Measurements from ENCODE around the gene RPS18. TPM values are rescaled to one million over a fixed set of nuclear protein-coding genes. Genes with fewer than 3 reads are reported as not detected.

Gene RPS18
- total and polyA plus RNA-seq, 2 of the 4 experiments (the other 2 are of a cell fraction), result 6,577 to 8,417 TPM

DNA sequence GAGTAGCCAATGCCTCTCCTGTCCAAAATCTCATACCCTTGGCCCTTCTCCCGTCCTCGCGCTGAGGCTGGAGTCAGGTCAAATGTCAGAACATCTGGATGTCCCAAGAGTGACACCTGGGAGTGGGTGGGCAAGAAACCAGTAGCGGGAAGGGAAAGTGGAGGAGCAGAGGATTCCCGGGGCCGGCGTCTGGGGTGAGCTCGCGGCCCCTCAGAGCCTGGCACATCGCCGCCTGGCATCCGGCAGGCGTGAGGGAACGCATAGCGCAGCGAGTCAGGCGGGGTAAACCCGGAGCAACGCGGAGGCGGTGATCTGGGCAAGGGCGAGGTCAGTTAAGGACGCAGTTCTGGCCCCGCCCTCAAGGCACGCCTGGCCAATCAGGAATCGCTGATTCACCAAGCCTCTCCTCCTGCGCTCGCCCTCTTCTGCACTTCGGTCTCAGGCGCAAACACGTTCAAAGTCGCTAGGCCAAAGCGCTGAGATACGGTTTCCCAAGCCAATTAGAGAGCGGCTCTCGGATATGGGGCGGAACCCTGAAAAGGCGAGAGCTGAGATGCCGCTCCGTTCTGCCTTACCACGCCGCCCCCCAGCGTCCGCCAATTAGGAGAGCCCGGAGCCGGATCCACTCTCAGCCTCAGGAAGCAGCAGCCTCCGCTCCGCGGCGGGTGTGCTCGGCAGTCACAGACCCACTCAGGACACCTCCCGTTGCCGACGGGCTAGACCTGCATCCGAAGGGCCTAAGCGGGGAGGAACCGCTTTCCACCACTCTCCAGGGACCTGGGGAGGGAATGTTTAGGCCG is 22.7 kb upstream of the RPS18 start:
- 1% methylated on average over 22 of the region's 58 CpGs; no CpG with 5 or more reads in 1 of the 2 experiments for WGBS, 2 experiments (ENCODE audit: extremely low coverage in 2 of 2, insufficient read length in 1 of 2)
- no peaks in the 10 kb centered on the region for H3K9me3 ChIP-seq (ENCODE audit: control insufficient read depth, insufficient read depth, low read length)
- H2AK9ac ChIP-seq (replicated peaks; ENCODE audit: low read depth, low read length, poor library complexity), result peak overlapping the region; percentile 97
- H3K27ac ChIP-seq (ENCODE audit: insufficient read depth, low read length), result peak overlapping the region; percentile 95
- no TSS peak for BruUV-seq (replicated peaks)
- no peaks in the 10 kb centered on the region for H3K27me3 ChIP-seq (ENCODE audit: control insufficient read depth, insufficient read depth, low read length)
- H2BK120ac ChIP-seq (ENCODE audit: low read depth, low read length), result peak overlapping the region; percentile 83
- peak; percentile 99 for DNase-seq
- intact Hi-C loops (cut with micrococcal nuclease) (loop anchor here (1.0 to 5.0 kb wide), 7 partner anchors 48 to 362 kb away; partner anchors contain the start of genes RXRB and SLC39A7), dilution Hi-C loops (cut with HindIII; ENCODE audit: low sequenced_read_pairs, unreplicated experiment) (no loop called here), in situ Hi-C loops (cut with MboI; ENCODE audit: low sequenced_read_pairs) (loop anchor here (5.0 to 10.0 kb wide), 3 partner anchors 87 to 232 kb away; no protein-coding TSS in a partner anchor)
- POLR2A ChIA-PET (ENCODE audit: unreplicated experiment), result interaction anchor here (0.6 kb wide), 1 partner anchor 96 kb away, joined by 8 read pairs; no protein-coding TSS in a partner anchor
- H3K9me1 ChIP-seq (ENCODE audit: insufficient read depth, low read length), result peaks cover 11% of the 10 kb centered on the region
- peak overlapping the region; percentile 87 for H3K18ac ChIP-seq (ENCODE audit: low read depth, low read length)
- H3K4me1 ChIP-seq (ENCODE audit: control insufficient read depth, insufficient read depth, low read length), result peaks cover 12% of the 10 kb centered on the region
- H2AFZ ChIP-seq (replicated peaks; ENCODE audit: low read length, poor library complexity), result peak overlapping the region; percentile 94
- ATAC-seq (ENCODE audit: low read depth), result peak; percentile 87
- peaks cover 8% of the 10 kb centered on the region; the same call in 1 of the 2 replicates for H3K36me3 ChIP-seq (ENCODE audit: control insufficient read depth, insufficient read depth, low read length)
- peak overlapping the region; percentile 90 for H3K4me2 ChIP-seq (ENCODE audit: low read depth, low read length)
- H3K4me3 ChIP-seq (ENCODE audit: insufficient read depth, low read depth, low read length), result peak overlapping the region; percentile 64
- peak overlapping the region; percentile 97 for H3K4ac ChIP-seq (ENCODE audit: low read depth, low read length)
- peak overlapping the region; percentile 95 for H3K23ac ChIP-seq (ENCODE audit: low read depth, low read length)
- H2AK5ac ChIP-seq (ENCODE audit: low read depth, low read length), result peak overlapping the region; percentile 97
- H4K20me1 ChIP-seq (ENCODE audit: insufficient read depth, low read length), result peaks cover 3% of the 10 kb centered on the region; the same call in 1 of the 2 replicates
- H4K5ac ChIP-seq (ENCODE audit: low read depth, low read length), result peak overlapping the region; percentile 89
- TF ChIP-seq, protein P1, sequence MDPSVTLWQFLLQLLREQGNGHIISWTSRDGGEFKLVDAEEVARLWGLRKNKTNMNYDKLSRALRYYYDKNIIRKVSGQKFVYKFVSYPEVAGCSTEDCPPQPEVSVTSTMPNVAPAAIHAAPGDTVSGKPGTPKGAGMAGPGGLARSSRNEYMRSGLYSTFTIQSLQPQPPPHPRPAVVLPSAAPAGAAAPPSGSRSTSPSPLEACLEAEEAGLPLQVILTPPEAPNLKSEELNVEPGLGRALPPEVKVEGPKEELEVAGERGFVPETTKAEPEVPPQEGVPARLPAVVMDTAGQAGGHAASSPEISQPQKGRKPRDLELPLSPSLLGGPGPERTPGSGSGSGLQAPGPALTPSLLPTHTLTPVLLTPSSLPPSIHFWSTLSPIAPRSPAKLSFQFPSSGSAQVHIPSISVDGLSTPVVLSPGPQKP (IDR thresholded peaks at IDR 0.05; ENCODE audit: borderline replicate concordance, low read depth, low read length), result no peak
- peak; percentile 31; the same call in 1 of the 2 replicates for TF ChIP-seq NFE2L2 (IDR thresholded peaks at IDR 0.05; ENCODE audit: low read depth, low read length)
- peak; percentile 56; the same call in 1 of the 2 replicates for TF ChIP-seq MAZ (IDR thresholded peaks at IDR 0.05; ENCODE audit: borderline replicate concordance, low read depth, low read length)
- TF ChIP-seq, protein P2, sequence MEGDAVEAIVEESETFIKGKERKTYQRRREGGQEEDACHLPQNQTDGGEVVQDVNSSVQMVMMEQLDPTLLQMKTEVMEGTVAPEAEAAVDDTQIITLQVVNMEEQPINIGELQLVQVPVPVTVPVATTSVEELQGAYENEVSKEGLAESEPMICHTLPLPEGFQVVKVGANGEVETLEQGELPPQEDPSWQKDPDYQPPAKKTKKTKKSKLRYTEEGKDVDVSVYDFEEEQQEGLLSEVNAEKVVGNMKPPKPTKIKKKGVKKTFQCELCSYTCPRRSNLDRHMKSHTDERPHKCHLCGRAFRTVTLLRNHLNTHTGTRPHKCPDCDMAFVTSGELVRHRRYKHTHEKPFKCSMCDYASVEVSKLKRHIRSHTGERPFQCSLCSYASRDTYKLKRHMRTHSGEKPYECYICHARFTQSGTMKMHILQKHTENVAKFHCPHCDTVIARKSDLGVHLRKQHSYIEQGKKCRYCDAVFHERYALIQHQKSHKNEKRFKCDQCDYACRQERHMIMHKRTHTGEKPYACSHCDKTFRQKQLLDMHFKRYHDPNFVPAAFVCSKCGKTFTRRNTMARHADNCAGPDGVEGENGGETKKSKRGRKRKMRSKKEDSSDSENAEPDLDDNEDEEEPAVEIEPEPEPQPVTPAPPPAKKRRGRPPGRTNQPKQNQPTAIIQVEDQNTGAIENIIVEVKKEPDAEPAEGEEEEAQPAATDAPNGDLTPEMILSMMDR (conservative IDR thresholded peaks at IDR 0.05; ENCODE audit: low read depth, low read length), result 0 out of 2 replicates have a peak, but pooled peaks have one; percentile 20
- TF ChIP-seq MXI1 (IDR thresholded peaks at IDR 0.05; ENCODE audit: borderline replicate concordance, low read depth, low read length), result peak; percentile 66; the same call in 1 of the 2 replicates
- TF ChIP-seq BHLHE40 (IDR thresholded peaks at IDR 0.05; ENCODE audit: low read depth, low read length), result no peak; the same call in 1 of the 2 replicates
- TF ChIP-seq MAFK (IDR thresholded peaks at IDR 0.05; ENCODE audit: low read depth, low read length), result peak; percentile 58
- peak; percentile 88 for TF ChIP-seq POLR2A (IDR thresholded peaks at IDR 0.05; ENCODE audit: low read depth, low read length)
- TF ChIP-seq SMC3 (IDR thresholded peaks at IDR 0.05; ENCODE audit: low read depth, low read length), result no peak
- CTCF ChIA-PET, result interaction anchor here (0.6 to 1.4 kb wide), 8 partner anchors 14 to 233 kb away, joined by 3 to 6 read pairs (median 3); no protein-coding TSS in a partner anchor
- H2BK20ac ChIP-seq (ENCODE audit: low read depth, low read length), result peak overlapping the region; percentile 64; the same call in 1 of the 2 replicates
- peak overlapping the region; percentile 96 for H3K14ac ChIP-seq (replicated peaks; ENCODE audit: low read depth, low read length)
- H3K9ac ChIP-seq (ENCODE audit: low read depth, low read length), result peak overlapping the region; percentile 93
- H2BK15ac ChIP-seq (ENCODE audit: low read depth, low read length), result peak overlapping the region; percentile 64; the same call in 1 of the 3 replicates
- H3K56ac ChIP-seq (ENCODE audit: extremely low read depth, insufficient read depth, low read length), result peak overlapping the region; percentile 88
- peaks cover 0 to 24% of the 10 kb centered on the region in 2 experiments; a peak in 2 of 4 replicates for H3K79me1 ChIP-seq (ENCODE audit: low read depth in 1 of 2, low read length in 2 of 2)
- H4K8ac ChIP-seq (ENCODE audit: low read depth in 2 of 2, low read length in 2 of 2), result peak overlapping the region; percentile 74 to 96
- H2BK5ac ChIP-seq (ENCODE audit: low read depth, low read length, poor library complexity, severe bottlenecking), result peak overlapping the region; percentile 92
- peak overlapping the region; percentile 91 for H4K91ac ChIP-seq (ENCODE audit: insufficient read depth, low read depth, low read length)
